ENCODE results near the gene METTL1. TPM values are rescaled to one million over a fixed set of nuclear protein-coding genes. Genes with fewer than 3 reads are reported as not detected.

The METTL1 gene
- total and polyA plus RNA-seq, 9 of the 15 experiments (the other 6 are each of a cell fraction or from before 2014, with no cell fraction given), result 12.6 to 65.9 (median 39.2) TPM

DNA sequence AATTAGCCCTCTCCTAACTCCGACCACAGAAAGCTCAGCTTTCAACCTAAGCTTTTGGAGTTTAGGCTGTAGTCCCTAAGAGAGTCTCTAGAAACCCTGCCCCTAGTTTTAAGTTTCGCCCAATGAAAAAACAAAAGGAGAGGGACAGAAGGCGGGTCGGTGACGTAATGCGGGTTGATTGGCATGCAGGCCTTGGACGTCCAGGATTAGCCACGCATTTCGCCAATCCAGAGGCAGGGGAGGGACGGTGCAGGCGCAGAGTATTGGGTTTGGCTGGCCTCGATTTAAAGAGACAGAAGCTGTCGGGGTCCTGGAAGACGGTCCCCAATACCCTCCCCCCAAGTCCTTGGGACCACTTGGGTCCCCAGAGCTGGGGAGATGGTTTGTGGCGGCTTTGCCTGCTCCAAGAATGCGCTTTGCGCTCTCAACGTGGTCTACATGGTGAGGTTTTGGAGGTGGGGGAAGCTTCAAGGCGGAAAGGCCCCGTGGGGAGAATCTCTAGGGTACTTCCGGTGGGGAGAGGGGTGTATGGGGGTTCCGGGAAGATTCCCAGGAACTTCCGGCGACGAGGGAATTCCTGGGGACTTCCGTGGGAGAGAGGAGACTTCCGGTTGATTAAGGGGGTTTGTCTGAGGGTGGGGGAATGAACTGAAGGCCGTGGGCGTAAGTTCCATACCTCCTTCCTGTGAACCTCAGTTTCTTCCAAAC, 27.0 kb downstream of the METTL1 start, which contains the start of gene TSPAN31:
Gene TSPAN31, plus strand, starts transcription at position 263 of the 708 bp plus-strand sequence. Its CDS starts 116 bp downstream, at position 379.
- Histone ChIP-seq H3K4me2 (ENCODE audit: insufficient read depth, low read length) (peak within 1 kb of the TSS; percentile 88), H3K9me3 (replicated peaks; ENCODE audit: control insufficient read depth, insufficient read depth, low read depth, low read length) (no peaks in the 10 kb centered on the region), H3K27ac (ENCODE audit: extremely low read depth, low read depth, low read length) (peak within 1 kb of the TSS; percentile 84), H4K20me1 (replicated peaks; ENCODE audit: control insufficient read depth, insufficient read depth, low read length) (no peaks in the 10 kb centered on the region), H3K79me2 (ENCODE audit: control insufficient read depth, insufficient read depth, low read length) (peaks cover 19% of the 10 kb centered on the region), H3K9me1 (ENCODE audit: control insufficient read depth, insufficient read depth, low read length) (no peaks in the 10 kb centered on the region), H3K36me3 (ENCODE audit: control insufficient read depth, insufficient read depth, low read length) (peaks cover 40% of the 10 kb centered on the region), H3K4me1 (replicated peaks in 1 of 2; ENCODE audit: control insufficient read depth in 2 of 2, insufficient read depth in 2 of 2, low read length in 2 of 2) (peaks cover 7 to 12% of the 10 kb centered on the region in 2 experiments; a peak in 3 of 5 replicates), H3K9ac (ENCODE audit: insufficient read depth in 1 of 2, low read depth in 2 of 2, low read length in 2 of 2) (peak within 1 kb of the TSS; percentile 88 to 95), H3K4me3 (peak within 1 kb of the TSS; percentile 59), H2AFZ (ENCODE audit: low read depth, low read length) (peak within 1 kb of the TSS; percentile 90), H3K27me3 (ENCODE audit: control insufficient read depth in 2 of 2, insufficient read depth in 2 of 2, low read length in 2 of 2) (peaks cover 0 to 3% of the 10 kb centered on the region in 2 experiments; a peak in 2 of 5 replicates)
- in situ Hi-C loops (cut with MboI), result loop anchor here (10.0 kb wide), 1 partner anchor 430 kb away; no protein-coding TSS in a partner anchor
- peak; percentile 78 to 98 (median 88) for DNase-seq (ENCODE audit: extremely low read depth in 1 of 4, low spot score in 3 of 4)
- peak; percentile 99 for FAIRE-seq
- no TSS peak for BruUV-seq (replicated peaks)
- intact Hi-C loops (cut with micrococcal nuclease), result no loop called here
- 1% methylated on average over 29 of the region's 29 CpGs for WGBS (ENCODE audit: insufficient coverage, low coverage, missing lambda C conversion rate)
- CTCF ChIA-PET (ENCODE audit: low intra/inter-chr PET ratio), result no interaction called here
- peak; percentile 93 for ATAC-seq
- POLR2A ChIA-PET, result interaction anchor here (0.6 to 2.5 kb wide), 17 partner anchors 9 to 230 kb away, joined by 3 to 15 read pairs (median 3); partner anchors contain the start of genes CYP27B1, DDIT3, EEF1AKMT3 and METTL1
- TF ChIP-seq FOS (IDR thresholded peaks at IDR 0.05; ENCODE audit: extremely low read depth, insufficient read length), result peak; percentile 84
- TF ChIP-seq, protein P1, sequence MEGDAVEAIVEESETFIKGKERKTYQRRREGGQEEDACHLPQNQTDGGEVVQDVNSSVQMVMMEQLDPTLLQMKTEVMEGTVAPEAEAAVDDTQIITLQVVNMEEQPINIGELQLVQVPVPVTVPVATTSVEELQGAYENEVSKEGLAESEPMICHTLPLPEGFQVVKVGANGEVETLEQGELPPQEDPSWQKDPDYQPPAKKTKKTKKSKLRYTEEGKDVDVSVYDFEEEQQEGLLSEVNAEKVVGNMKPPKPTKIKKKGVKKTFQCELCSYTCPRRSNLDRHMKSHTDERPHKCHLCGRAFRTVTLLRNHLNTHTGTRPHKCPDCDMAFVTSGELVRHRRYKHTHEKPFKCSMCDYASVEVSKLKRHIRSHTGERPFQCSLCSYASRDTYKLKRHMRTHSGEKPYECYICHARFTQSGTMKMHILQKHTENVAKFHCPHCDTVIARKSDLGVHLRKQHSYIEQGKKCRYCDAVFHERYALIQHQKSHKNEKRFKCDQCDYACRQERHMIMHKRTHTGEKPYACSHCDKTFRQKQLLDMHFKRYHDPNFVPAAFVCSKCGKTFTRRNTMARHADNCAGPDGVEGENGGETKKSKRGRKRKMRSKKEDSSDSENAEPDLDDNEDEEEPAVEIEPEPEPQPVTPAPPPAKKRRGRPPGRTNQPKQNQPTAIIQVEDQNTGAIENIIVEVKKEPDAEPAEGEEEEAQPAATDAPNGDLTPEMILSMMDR (IDR thresholded peaks at IDR 0.05 in 2 of 3, conservative IDR thresholded peaks at IDR 0.05 in 1 of 3; ENCODE audit: insufficient read depth in 2 of 3, low read depth in 1 of 3, low read length in 3 of 3), result 0 out of 6 replicates have a peak, but pooled peaks of 1 of the 3 experiments have one; percentile 0
- peak; percentile 74 for TF ChIP-seq POLR2G (IDR thresholded peaks at IDR 0.05; ENCODE audit: low read depth, low read length)
- TF ChIP-seq PHF20 (IDR thresholded peaks at IDR 0.05; ENCODE audit: partially characterized antibody), result no peak
- no peak for TF ChIP-seq ZNF431 (CRISPR knock-in tag; IDR thresholded peaks at IDR 0.05)
- TF ChIP-seq, protein P2, sequence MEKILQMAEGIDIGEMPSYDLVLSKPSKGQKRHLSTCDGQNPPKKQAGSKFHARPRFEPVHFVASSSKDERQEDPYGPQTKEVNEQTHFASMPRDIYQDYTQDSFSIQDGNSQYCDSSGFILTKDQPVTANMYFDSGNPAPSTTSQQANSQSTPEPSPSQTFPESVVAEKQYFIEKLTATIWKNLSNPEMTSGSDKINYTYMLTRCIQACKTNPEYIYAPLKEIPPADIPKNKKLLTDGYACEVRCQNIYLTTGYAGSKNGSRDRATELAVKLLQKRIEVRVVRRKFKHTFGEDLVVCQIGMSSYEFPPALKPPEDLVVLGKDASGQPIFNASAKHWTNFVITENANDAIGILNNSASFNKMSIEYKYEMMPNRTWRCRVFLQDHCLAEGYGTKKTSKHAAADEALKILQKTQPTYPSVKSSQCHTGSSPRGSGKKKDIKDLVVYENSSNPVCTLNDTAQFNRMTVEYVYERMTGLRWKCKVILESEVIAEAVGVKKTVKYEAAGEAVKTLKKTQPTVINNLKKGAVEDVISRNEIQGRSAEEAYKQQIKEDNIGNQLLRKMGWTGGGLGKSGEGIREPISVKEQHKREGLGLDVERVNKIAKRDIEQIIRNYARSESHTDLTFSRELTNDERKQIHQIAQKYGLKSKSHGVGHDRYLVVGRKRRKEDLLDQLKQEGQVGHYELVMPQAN (IDR thresholded peaks at IDR 0.05; ENCODE audit: borderline replicate concordance), result peak; percentile 71; the same call in 1 of the 2 replicates
- TF ChIP-seq FOXM1 (IDR thresholded peaks at IDR 0.05; ENCODE audit: low read depth), result peak; percentile 45; the same call in 1 of the 2 replicates
- no peak for TF ChIP-seq FOXM1 (CRISPR knock-in tag; IDR thresholded peaks at IDR 0.05; ENCODE audit: low read depth)
- TF ChIP-seq, protein P3, sequence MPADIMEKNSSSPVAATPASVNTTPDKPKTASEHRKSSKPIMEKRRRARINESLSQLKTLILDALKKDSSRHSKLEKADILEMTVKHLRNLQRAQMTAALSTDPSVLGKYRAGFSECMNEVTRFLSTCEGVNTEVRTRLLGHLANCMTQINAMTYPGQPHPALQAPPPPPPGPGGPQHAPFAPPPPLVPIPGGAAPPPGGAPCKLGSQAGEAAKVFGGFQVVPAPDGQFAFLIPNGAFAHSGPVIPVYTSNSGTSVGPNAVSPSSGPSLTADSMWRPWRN (IDR thresholded peaks at IDR 0.05; ENCODE audit: low read depth), result no peak
- TF ChIP-seq MAFF (IDR thresholded peaks at IDR 0.05; ENCODE audit: low read length), result no peak
- TF ChIP-seq ZKSCAN8 (CRISPR knock-in tag; IDR thresholded peaks at IDR 0.05), result no peak
- no peak for TF ChIP-seq ZNF707 (CRISPR knock-in tag; conservative IDR thresholded peaks at IDR 0.05)
- peak; percentile 92 for TF ChIP-seq CREM (IDR thresholded peaks at IDR 0.05; ENCODE audit: low read depth)
- TF ChIP-seq, protein P4, sequence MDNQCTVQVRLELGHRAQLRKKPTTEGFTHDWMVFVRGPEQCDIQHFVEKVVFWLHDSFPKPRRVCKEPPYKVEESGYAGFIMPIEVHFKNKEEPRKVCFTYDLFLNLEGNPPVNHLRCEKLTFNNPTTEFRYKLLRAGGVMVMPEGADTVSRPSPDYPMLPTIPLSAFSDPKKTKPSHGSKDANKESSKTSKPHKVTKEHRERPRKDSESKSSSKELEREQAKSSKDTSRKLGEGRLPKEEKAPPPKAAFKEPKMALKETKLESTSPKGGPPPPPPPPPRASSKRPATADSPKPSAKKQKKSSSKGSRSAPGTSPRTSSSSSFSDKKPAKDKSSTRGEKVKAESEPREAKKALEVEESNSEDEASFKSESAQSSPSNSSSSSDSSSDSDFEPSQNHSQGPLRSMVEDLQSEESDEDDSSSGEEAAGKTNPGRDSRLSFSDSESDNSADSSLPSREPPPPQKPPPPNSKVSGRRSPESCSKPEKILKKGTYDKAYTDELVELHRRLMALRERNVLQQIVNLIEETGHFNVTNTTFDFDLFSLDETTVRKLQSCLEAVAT (IDR thresholded peaks at IDR 0.05), result 0 out of 4 replicates have a peak, but pooled peaks of 1 of the 2 experiments have one; percentile 24
- TF ChIP-seq NONO (IDR thresholded peaks at IDR 0.05; ENCODE audit: low read depth in 2 of 2, low read length in 1 of 2), result no peak
- peak; percentile 4; the same call in 1 of the 2 replicates for TF ChIP-seq NFIC (IDR thresholded peaks at IDR 0.05)

All from K562 (cell line).